NT2/D1 (cell line): ENCODE results near the gene KLK4.

Source experiments
- DNase-seq: peaks from one replicate; pipeline ENCODE4 v3.0.0-alpha.2; 2011; ENCODE audit warnings: low read depth, low spot score
- H3K27me3 ChIP-seq: 2 replicates; pipeline ENCODE4 v1.6.0; 2011; ENCODE audit warnings: mild to moderate bottlenecking; ENCODE audit not compliant: insufficient read length, insufficient read depth
- H3K36me3 ChIP-seq: 2 replicates; pipeline ENCODE4 v1.6.1; 2011; ENCODE audit warnings: mild to moderate bottlenecking, low read length, mixed read lengths; ENCODE audit not compliant: insufficient read depth, insufficient read length
- H3K4me1 ChIP-seq: 2 replicates; pipeline ENCODE4 v1.5.1; 2011; ENCODE audit not compliant: insufficient read depth, insufficient read length
- H3K4me3 ChIP-seq: 2 replicates; pipeline ENCODE4 v1.5.1; 2011; ENCODE audit warnings: low read depth; ENCODE audit not compliant: insufficient read length
- H3K9ac ChIP-seq: 2 replicates; pipeline ENCODE4 v1.6.0; 2011; ENCODE audit warnings: low read depth; ENCODE audit not compliant: insufficient read length
- H3K9me3 ChIP-seq: 2 replicates; pipeline ENCODE4 v1.5.1; 2011; ENCODE audit warnings: mild to moderate bottlenecking, low read length; ENCODE audit not compliant: insufficient read depth
- SUZ12 ChIP-seq: IDR thresholded peaks from 2 replicates; pipeline ENCODE4 v1.6.1; 2011; ENCODE audit not compliant: insufficient read length, insufficient read depth; ENCODE audit errors: extremely low read depth
- YY1 ChIP-seq: IDR thresholded peaks from 2 replicates; pipeline ENCODE4 v1.6.1; 2011; ENCODE audit not compliant: insufficient read length, insufficient read depth
- ZNF274 ChIP-seq: IDR thresholded peaks from 2 replicates; pipeline ENCODE4 v1.6.1; 2011; ENCODE audit warnings: mild to moderate bottlenecking, low read depth, low read length

KLK4 gene

DNA sequence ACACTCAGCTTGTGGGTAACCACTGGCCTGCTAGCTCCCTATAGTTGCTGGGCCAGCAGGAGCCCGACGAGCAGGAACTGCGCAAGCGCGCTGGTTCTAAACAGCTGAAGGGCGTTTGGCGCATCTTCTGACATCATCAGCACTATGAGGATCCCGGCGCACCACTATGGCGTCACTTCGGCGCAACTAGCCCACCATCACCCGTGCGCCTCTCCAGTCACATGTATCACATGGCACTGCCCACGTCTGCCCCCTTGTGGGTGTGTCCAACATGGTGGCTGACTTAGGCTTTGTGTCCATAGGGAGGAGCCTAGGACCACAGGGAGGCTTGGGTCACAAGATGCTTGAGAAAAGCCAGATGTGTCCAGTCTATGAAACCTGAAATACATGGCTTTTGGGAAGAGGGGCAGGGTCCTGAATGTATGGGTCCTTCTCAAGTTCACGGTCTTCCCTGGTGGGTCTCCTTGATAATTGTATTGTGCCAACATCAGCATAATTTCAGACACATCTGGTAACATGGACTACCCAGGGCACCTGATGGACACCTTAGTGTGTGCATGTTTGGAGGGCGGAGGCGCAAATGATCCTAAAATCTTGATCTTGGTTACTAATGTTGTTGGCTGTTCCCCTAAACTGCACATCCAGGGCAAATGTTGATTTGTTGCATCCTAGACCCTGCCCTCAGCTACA is 18.0 kb downstream of the KLK4 start:
- Histone ChIP-seq H3K9ac (no peak overlapping the region), H3K9me3 (peaks cover 23% of the 10 kb centered on the region; the same call in 1 of the 2 replicates), H3K27me3 (peaks cover 6% of the 10 kb centered on the region), H3K36me3 (no peaks in the 10 kb centered on the region), H3K4me1 (no peaks in the 10 kb centered on the region), H3K4me3 (no peak overlapping the region)
- TF ChIP-seq ZNF274 (no peak), YY1 (no peak), SUZ12 (no peak)
- no peak for DNase-seq

- H3K27me3 ChIP-seq, result peaks cover 11% of the 10 kb centered on the region
- no peak overlapping the region for H3K9ac ChIP-seq
- no peak overlapping the region for H3K4me3 ChIP-seq
- peaks cover 23% of the 10 kb centered on the region; the same call in 1 of the 2 replicates for H3K9me3 ChIP-seq
- DNase-seq, result no peak
- no peaks in the 10 kb centered on the region for H3K36me3 ChIP-seq
- TF ChIP-seq ZNF274, result no peak
- TF ChIP-seq SUZ12, result no peak
- no peak for TF ChIP-seq YY1
- no peaks in the 10 kb centered on the region for H3K4me1 ChIP-seq
These were observed 20.0 kb downstream of the KLK4 start for GRCh38 chr19:50891253-50891625.

- Histone ChIP-seq H3K4me1 (no peaks in the 10 kb centered on the region), H3K9me3 (peaks cover 23% of the 10 kb centered on the region; the same call in 1 of the 2 replicates), H3K9ac (no peak overlapping the region), H3K27me3 (peaks cover 11% of the 10 kb centered on the region), H3K4me3 (no peak overlapping the region), H3K36me3 (no peaks in the 10 kb centered on the region)
- TF ChIP-seq SUZ12 (no peak), YY1 (no peak), ZNF274 (no peak)
- DNase-seq, result no peak
These were observed 20.6 kb downstream of the KLK4 start for GRCh38 chr19:50890422-50891252.

- Histone ChIP-seq H3K9ac (no peak overlapping the region), H3K27me3 (peaks cover 11% of the 10 kb centered on the region), H3K4me1 (no peaks in the 10 kb centered on the region), H3K4me3 (no peak overlapping the region), H3K36me3 (no peaks in the 10 kb centered on the region), H3K9me3 (peaks cover 14% of the 10 kb centered on the region; the same call in 1 of the 2 replicates)
- DNase-seq, result no peak
- no peak for TF ChIP-seq SUZ12
- TF ChIP-seq YY1, result no peak
- no peak for TF ChIP-seq ZNF274
These were observed 21.6 kb downstream of the KLK4 start for GRCh38 chr19:50889638-50890037.

DNA sequence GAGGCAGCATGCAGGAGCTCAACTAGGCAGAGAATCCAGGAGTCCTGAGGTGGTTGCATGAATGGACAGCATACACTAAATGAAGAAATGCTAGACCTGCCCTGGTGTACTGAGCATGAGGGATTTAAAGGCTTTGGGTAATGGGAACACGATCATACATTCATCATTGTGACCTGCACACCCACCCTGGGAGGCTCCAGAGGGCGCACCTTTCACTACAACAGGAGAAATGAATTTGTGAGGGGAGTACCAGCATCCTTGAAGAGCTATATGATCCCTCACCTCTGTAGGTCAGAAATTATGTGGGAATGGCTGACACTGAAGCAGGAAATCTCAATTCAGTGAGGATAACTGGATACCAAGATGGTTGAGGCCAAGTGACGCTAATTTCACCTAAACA is 29.0 kb downstream of the KLK4 start:
- H3K27me3 ChIP-seq, result peaks cover 5% of the 10 kb centered on the region
- TF ChIP-seq SUZ12 (no peak), YY1 (no peak), ZNF274 (no peak)
- no peaks in the 10 kb centered on the region for H3K36me3 ChIP-seq
- DNase-seq, result no peak
- H3K9me3 ChIP-seq, result no peaks in the 10 kb centered on the region
- H3K4me3 ChIP-seq, result no peak overlapping the region
- peaks cover 2% of the 10 kb centered on the region for H3K4me1 ChIP-seq
- no peak overlapping the region for H3K9ac ChIP-seq

DNA sequence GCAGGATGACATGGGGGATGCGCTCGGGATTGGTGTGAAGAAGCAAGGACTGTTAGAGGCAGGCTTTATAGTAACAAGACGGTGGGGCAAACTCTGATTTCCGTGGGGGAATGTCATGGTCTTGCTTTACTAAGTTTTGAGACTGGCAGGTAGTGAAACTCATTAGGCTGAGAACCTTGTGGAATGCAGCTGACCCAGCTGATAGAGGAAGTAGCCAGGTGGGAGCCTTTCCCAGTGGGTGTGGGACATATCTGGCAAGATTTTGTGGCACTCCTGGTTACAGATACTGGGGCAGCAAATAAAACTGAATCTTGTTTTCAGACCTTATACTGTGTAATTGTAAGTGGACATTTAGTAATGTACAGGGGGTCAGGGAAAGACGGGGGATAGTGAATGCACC is 31.0 kb downstream of the KLK4 start:
- Histone ChIP-seq H3K27me3 (peaks cover 6% of the 10 kb centered on the region), H3K9ac (no peak overlapping the region), H3K4me1 (peaks cover 2% of the 10 kb centered on the region), H3K4me3 (no peak overlapping the region), H3K36me3 (no peaks in the 10 kb centered on the region), H3K9me3 (no peaks in the 10 kb centered on the region)
- DNase-seq, result no peak
- no peak for TF ChIP-seq ZNF274
- TF ChIP-seq SUZ12, result no peak
- no peak for TF ChIP-seq YY1

DNA sequence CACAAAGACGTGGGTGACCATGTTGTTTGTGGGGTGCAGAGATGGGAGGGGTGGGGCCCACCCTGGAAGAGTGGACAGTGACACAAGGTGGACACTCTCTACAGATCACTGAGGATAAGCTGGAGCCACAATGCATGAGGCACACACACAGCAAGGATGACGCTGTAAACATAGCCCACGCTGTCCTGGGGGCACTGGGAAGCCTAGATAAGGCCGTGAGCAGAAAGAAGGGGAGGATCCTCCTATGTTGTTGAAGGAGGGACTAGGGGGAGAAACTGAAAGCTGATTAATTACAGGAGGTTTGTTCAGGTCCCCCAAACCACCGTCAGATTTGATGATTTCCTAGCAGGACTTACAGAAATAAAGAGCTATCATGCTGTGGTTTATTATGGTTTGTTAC is 32.3 kb downstream of the KLK4 start:
- H3K36me3 ChIP-seq, result no peaks in the 10 kb centered on the region
- no peak overlapping the region for H3K4me3 ChIP-seq
- H3K9ac ChIP-seq, result no peak overlapping the region
- peaks cover 5% of the 10 kb centered on the region for H3K27me3 ChIP-seq
- no peaks in the 10 kb centered on the region for H3K9me3 ChIP-seq
- TF ChIP-seq ZNF274 (no peak), YY1 (no peak), SUZ12 (no peak)
- DNase-seq, result no peak
- peaks cover 3% of the 10 kb centered on the region for H3K4me1 ChIP-seq
